Hepatocyte (in vitro differentiated cells): Measurements from ENCODE around the gene MRPS27. TPM values are rescaled to one million over a fixed set of nuclear protein-coding genes. Genes with fewer than 3 reads are reported as not detected.

Experiments used
- DNase-seq: peaks from one replicate; pipeline ENCODE4 v3.0.0-alpha.2; 2016; ENCODE audit warnings: low spot score
- H2AFZ ChIP-seq: fragments of 200-600 bp; sonication (generic); 2 replicates; pipeline ENCODE4 v1.6.0; 2016; ENCODE audit warnings: antibody characterized with exemption, mild to moderate bottlenecking
- H3K27ac ChIP-seq: fragments of 200-600 bp; sonication (generic); 2 replicates; pipeline ENCODE4 v1.5.1; 2016; ENCODE audit warnings: mild to moderate bottlenecking
- H3K27me3 ChIP-seq: fragments of 200-600 bp; sonication (generic); 2 replicates; pipeline ENCODE4 v1.6.1; 2016
- H3K36me3 ChIP-seq: fragments of 200-600 bp; sonication (generic); replicated peaks from 2 replicates; pipeline ENCODE4 v1.5.1; 2016; ENCODE audit warnings: low read depth; ENCODE audit not compliant: insufficient read depth
- H3K4me1 ChIP-seq: fragments of 200-600 bp; sonication (generic); 2 replicates; pipeline ENCODE4 v1.5.1; 2016; ENCODE audit warnings: mild to moderate bottlenecking, moderate library complexity; ENCODE audit not compliant: insufficient read depth
- H3K4me2 ChIP-seq: fragments of 200-600 bp; sonication (generic); 2 replicates; pipeline ENCODE4 v1.6.0; 2016
- H3K4me3 ChIP-seq: fragments of 200-600 bp; sonication (generic); 2 replicates; pipeline ENCODE4 v1.5.1; 2016; ENCODE audit warnings: mild to moderate bottlenecking
- H3K79me2 ChIP-seq: fragments of 200-600 bp; sonication (generic); 2 replicates; pipeline ENCODE4 v1.6.0; 2017; ENCODE audit warnings: mild to moderate bottlenecking
- H3K9me2 ChIP-seq: fragments of 200-600 bp; sonication (generic); replicated peaks from 2 replicates; pipeline ENCODE4 v1.6.0; 2017; ENCODE audit warnings: mild to moderate bottlenecking; ENCODE audit not compliant: insufficient read depth
- H3K9me3 ChIP-seq: fragments of 200-600 bp; sonication (generic); 2 replicates; pipeline ENCODE4 v1.5.1; 2016; ENCODE audit warnings: low read depth, mild to moderate bottlenecking
- H4K20me1 ChIP-seq: fragments of 200-600 bp; sonication (generic); 2 replicates; pipeline ENCODE4 v1.6.0; 2016; ENCODE audit warnings: mild to moderate bottlenecking; ENCODE audit not compliant: insufficient read depth, poor library complexity, severe bottlenecking
- EZH2 ChIP-seq: fragments of 200-600 bp; sonication (generic); IDR thresholded peaks from 2 replicates; pipeline ENCODE4 v1.6.1; 2016; ENCODE audit warnings: antibody characterized with exemption, mild to moderate bottlenecking, borderline replicate concordance
- EZH2phosphoT487 ChIP-seq: fragments of 200-600 bp; sonication (generic); IDR thresholded peaks from one replicate; pipeline ENCODE4 v1.6.1; 2018; ENCODE audit warnings: antibody characterized with exemption, mild to moderate bottlenecking, low read depth, moderate library complexity; ENCODE audit not compliant: unreplicated experiment, severe bottlenecking
- WGBS: methylation state at CpG from one replicate; pipeline ENCODE4 v1.1.6; 2016; ENCODE audit warnings: low lambda C conversion rate; ENCODE audit errors: missing lambda C conversion rate; 5-methylcytosine and 5-hydroxymethylcytosine counted together
- polyA plus RNA-seq: library from polyadenylated mRNA; unstranded; fragments of >200 nt; fragmentation: Nextera tagmentation; extraction: Ambion mirVana; gene quantifications from 2 replicates; pipeline ENCODE4 v1.2.1, GENCODE V29; 2016
- total RNA-seq: library from RNA; depleted of rRNA; stranded (reverse); fragments of >200 nt; gene quantifications from 2 replicates; pipeline ENCODE4 v1.2.3, GENCODE V29; 2014
- TF ChIP-seq, protein P1 (sequence below): fragments of 200-600 bp; sonication (generic); IDR thresholded peaks from 2 replicates; pipeline ENCODE4 v1.5.1; 2016; ENCODE audit warnings: antibody characterized with exemption, mild to moderate bottlenecking; ENCODE audit not compliant: poor library complexity

Gene MRPS27
- total and polyA plus RNA-seq, 2 experiments from 2014 or later: 35.6 to 63.5 TPM

- no peaks in the 10 kb centered on the region for H3K9me2 ChIP-seq
- no peaks in the 10 kb centered on the region for H3K36me3 ChIP-seq
- peak overlapping the region; percentile 65 for H3K27ac ChIP-seq
- no peaks in the 10 kb centered on the region for H3K79me2 ChIP-seq
- H2AFZ ChIP-seq: no peak overlapping the region
- no peak overlapping the region for H3K4me3 ChIP-seq
- H3K4me2 ChIP-seq: no peak overlapping the region
- no peaks in the 10 kb centered on the region for H3K27me3 ChIP-seq
- no peaks in the 10 kb centered on the region for H4K20me1 ChIP-seq
- H3K9me3 ChIP-seq: no peaks in the 10 kb centered on the region
- no peaks in the 10 kb centered on the region for H3K4me1 ChIP-seq
- TF ChIP-seq EZH2phosphoT487 (no peak), EZH2 (no peak)
- TF ChIP-seq, protein P1, sequence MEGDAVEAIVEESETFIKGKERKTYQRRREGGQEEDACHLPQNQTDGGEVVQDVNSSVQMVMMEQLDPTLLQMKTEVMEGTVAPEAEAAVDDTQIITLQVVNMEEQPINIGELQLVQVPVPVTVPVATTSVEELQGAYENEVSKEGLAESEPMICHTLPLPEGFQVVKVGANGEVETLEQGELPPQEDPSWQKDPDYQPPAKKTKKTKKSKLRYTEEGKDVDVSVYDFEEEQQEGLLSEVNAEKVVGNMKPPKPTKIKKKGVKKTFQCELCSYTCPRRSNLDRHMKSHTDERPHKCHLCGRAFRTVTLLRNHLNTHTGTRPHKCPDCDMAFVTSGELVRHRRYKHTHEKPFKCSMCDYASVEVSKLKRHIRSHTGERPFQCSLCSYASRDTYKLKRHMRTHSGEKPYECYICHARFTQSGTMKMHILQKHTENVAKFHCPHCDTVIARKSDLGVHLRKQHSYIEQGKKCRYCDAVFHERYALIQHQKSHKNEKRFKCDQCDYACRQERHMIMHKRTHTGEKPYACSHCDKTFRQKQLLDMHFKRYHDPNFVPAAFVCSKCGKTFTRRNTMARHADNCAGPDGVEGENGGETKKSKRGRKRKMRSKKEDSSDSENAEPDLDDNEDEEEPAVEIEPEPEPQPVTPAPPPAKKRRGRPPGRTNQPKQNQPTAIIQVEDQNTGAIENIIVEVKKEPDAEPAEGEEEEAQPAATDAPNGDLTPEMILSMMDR: no peak
- DNase-seq: peak; percentile 40
- 73% methylated on average over 4 of the region's 4 CpGs for WGBS
Measured at GRCh38 chr5:72347801-72348308, 27.8 kb upstream of the MRPS27 start.

DNA sequence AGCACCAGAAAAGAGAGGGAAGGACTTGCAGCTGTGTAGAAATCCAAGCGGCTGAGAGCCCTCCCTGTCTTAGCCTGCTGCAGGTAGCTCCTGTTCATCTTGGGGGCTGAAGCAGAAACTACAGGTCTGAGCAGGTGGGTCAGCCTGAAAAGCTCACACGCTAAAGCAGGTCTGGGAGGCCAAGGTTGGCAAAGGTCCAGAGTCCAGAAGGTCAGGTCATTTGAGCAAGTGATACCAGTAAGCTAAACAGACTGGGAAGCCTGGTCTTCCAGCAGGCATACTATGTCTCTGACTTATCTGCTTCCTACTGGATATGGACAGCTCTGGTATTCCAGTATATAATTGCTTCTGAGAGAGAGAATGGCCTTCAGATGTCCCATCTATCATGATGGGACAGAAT, 26.4 kb upstream of the MRPS27 start:
- no peak for DNase-seq
- Histone ChIP-seq H3K27ac (no peak overlapping the region), H3K27me3 (no peaks in the 10 kb centered on the region), H3K4me1 (no peaks in the 10 kb centered on the region), H2AFZ (no peak overlapping the region), H3K79me2 (no peaks in the 10 kb centered on the region), H3K36me3 (no peaks in the 10 kb centered on the region), H3K9me3 (no peaks in the 10 kb centered on the region), H3K9me2 (no peaks in the 10 kb centered on the region), H3K4me3 (no peak overlapping the region), H4K20me1 (no peaks in the 10 kb centered on the region), H3K4me2 (no peak overlapping the region)
- WGBS: 80% methylated on average over 2 of the region's 2 CpGs
- TF ChIP-seq, protein P1: no peak
- TF ChIP-seq EZH2 (no peak), EZH2phosphoT487 (no peak)

GRCh38 chr5:72338689-72339209, 18.7 kb upstream of the MRPS27 start:
- no peaks in the 10 kb centered on the region for H3K36me3 ChIP-seq
- no peak overlapping the region for H3K4me3 ChIP-seq
- H4K20me1 ChIP-seq: no peaks in the 10 kb centered on the region
- WGBS: 85% methylated on average over 4 of the region's 4 CpGs
- H2AFZ ChIP-seq: no peak overlapping the region
- no peaks in the 10 kb centered on the region for H3K27me3 ChIP-seq
- no peaks in the 10 kb centered on the region for H3K4me1 ChIP-seq
- no peak overlapping the region for H3K4me2 ChIP-seq
- TF ChIP-seq EZH2 (no peak), EZH2phosphoT487 (no peak)
- TF ChIP-seq, protein P1: no peak
- no peak overlapping the region for H3K27ac ChIP-seq
- DNase-seq: no peak
- no peaks in the 10 kb centered on the region for H3K9me2 ChIP-seq
- H3K9me3 ChIP-seq: no peaks in the 10 kb centered on the region
- no peaks in the 10 kb centered on the region for H3K79me2 ChIP-seq
